WTC11 (cell line): ENCODE data around the gene CAMSAP1. TPM values are rescaled to one million over a fixed set of nuclear protein-coding genes. Genes with fewer than 3 reads are reported as not detected.

Source experiments
- ATAC-seq: fragments of 200-7000 bp; cut with Tn5 transposase; 2 replicates; pipeline ENCODE4 v1.10.0; 2021; ENCODE audit warnings: mild to moderate bottlenecking, moderate library complexity
- CTCF ChIA-PET: fragments of 300-600 bp; sonication (Branson Sonifier 250); formaldehyde crosslinking; loops from one replicate; lab custom pipeline; 2021; ENCODE audit warnings: antibody characterized with exemption; lab: Charles Lee
- POLR2A ChIA-PET: fragments of 350-600 bp; sonication (Branson Sonifier 250); formaldehyde crosslinking; loops from one replicate; lab custom pipeline; 2021; ENCODE audit warnings: antibody characterized with exemption; lab: Charles Lee
- DNase-seq: peaks from one replicate; pipeline ENCODE4 v3.0.0; 2021; ENCODE audit warnings: low spot score
- H3K27ac Mint-ChIP-seq: 2 replicates; pipeline ENCODE4 v1.8.0; 2021; ENCODE audit warnings: mixed read lengths
- H3K27me3 Mint-ChIP-seq: 2 replicates; pipeline ENCODE4 v1.8.0; 2021; ENCODE audit warnings: low read depth, mild to moderate bottlenecking, moderate library complexity, mixed read lengths
- H3K36me3 Mint-ChIP-seq: 2 replicates; pipeline ENCODE4 v1.8.0; 2021; ENCODE audit warnings: mixed read lengths
- H3K4me1 Mint-ChIP-seq: 2 replicates; pipeline ENCODE4 v1.8.0; 2022; ENCODE audit warnings: mixed read lengths
- H3K4me3 Mint-ChIP-seq: 2 replicates; pipeline ENCODE4 v1.8.0; 2021; ENCODE audit warnings: mild to moderate bottlenecking, moderate library complexity, mixed read lengths
- H3K9me3 Mint-ChIP-seq: 2 replicates; pipeline ENCODE4 v1.8.0; 2021; ENCODE audit warnings: mixed read lengths
- ARID4B ChIP-seq: sonication (generic); formaldehyde crosslinking; IDR thresholded peaks from 2 replicates; pipeline ENCODE4 v1.8.0; 2023; ENCODE audit warnings: missing genetic modification reagents, mild to moderate bottlenecking, borderline replicate concordance
- CTCF ChIP-seq: fragments of 200-600 bp; IDR thresholded peaks from 2 replicates; pipeline ENCODE4 v1.8.0; 2022; ENCODE audit warnings: antibody characterized with exemption
- E2F4 ChIP-seq: sonication (generic); formaldehyde crosslinking; IDR thresholded peaks from 2 replicates; pipeline ENCODE4 v1.8.1; 2022; ENCODE audit warnings: low read depth, mild to moderate bottlenecking, moderate library complexity, missing genetic modification reagents, borderline replicate concordance
- ESRRA ChIP-seq: sonication (generic); formaldehyde crosslinking; IDR thresholded peaks from 2 replicates; pipeline ENCODE4 v1.8.1; 2022; ENCODE audit warnings: mild to moderate bottlenecking, missing genetic modification reagents, borderline replicate concordance
- GABPB1 ChIP-seq: sonication (generic); formaldehyde crosslinking; IDR thresholded peaks from 2 replicates; pipeline ENCODE4 v1.8.1; 2023; ENCODE audit warnings: mild to moderate bottlenecking, missing genetic modification reagents
- GRHL2 ChIP-seq: fragments of 250-450 bp; sonication (Bioruptor Pico); IDR thresholded peaks from 2 replicates; pipeline ENCODE4 v1.8.0; 2022; ENCODE audit warnings: mild to moderate bottlenecking, moderate library complexity; ENCODE audit not compliant: insufficient replicate concordance, severe bottlenecking
- JAZF1 ChIP-seq: fragments of 250-450 bp; sonication (Bioruptor Pico); IDR thresholded peaks from 2 replicates; pipeline ENCODE4 v1.9.0; 2021; ENCODE audit warnings: moderate library complexity, mild to moderate bottlenecking, inconsistent platforms
- JUN ChIP-seq: sonication (generic); formaldehyde crosslinking; IDR thresholded peaks from 2 replicates; pipeline ENCODE4 v1.8.0; 2023; ENCODE audit warnings: mild to moderate bottlenecking, missing genetic modification reagents
- MAX ChIP-seq: sonication (generic); formaldehyde crosslinking; IDR thresholded peaks from 2 replicates; pipeline ENCODE4 v1.8.0; 2022; ENCODE audit warnings: mild to moderate bottlenecking, missing genetic modification reagents
- NR1H2 ChIP-seq: sonication (generic); formaldehyde crosslinking; IDR thresholded peaks from 2 replicates; pipeline ENCODE4 v1.9.0; 2021; ENCODE audit warnings: mild to moderate bottlenecking, moderate library complexity, missing genetic modification reagents
- RELA ChIP-seq: sonication (generic); formaldehyde crosslinking; IDR thresholded peaks from 2 replicates; pipeline ENCODE4 v1.8.1; 2022; ENCODE audit warnings: missing genetic modification reagents, mild to moderate bottlenecking, borderline replicate concordance
- RORB ChIP-seq: fragments of 250-450 bp; sonication (Bioruptor Pico); IDR thresholded peaks from 2 replicates; pipeline ENCODE4 v1.9.0; 2021; ENCODE audit warnings: mild to moderate bottlenecking
- TEAD1 ChIP-seq: sonication (generic); formaldehyde crosslinking; IDR thresholded peaks from 2 replicates; pipeline ENCODE4 v1.8.0; 2022; ENCODE audit warnings: mild to moderate bottlenecking, missing genetic modification reagents
- ZBTB21 ChIP-seq: sonication (generic); formaldehyde crosslinking; IDR thresholded peaks from 2 replicates; pipeline ENCODE4 v1.8.1; 2023; ENCODE audit warnings: mild to moderate bottlenecking, missing genetic modification reagents, borderline replicate concordance
- ZNF121 ChIP-seq: sonication (generic); formaldehyde crosslinking; IDR thresholded peaks from 2 replicates; pipeline ENCODE4 v1.8.0; 2023; ENCODE audit warnings: missing genetic modification reagents
- ZNF512 ChIP-seq: sonication (generic); formaldehyde crosslinking; IDR thresholded peaks from 2 replicates; pipeline ENCODE4 v1.8.1; 2022; ENCODE audit warnings: missing genetic modification reagents, borderline replicate concordance
- total RNA-seq: library from RNA; stranded (reverse); gene quantifications from 3 replicates; pipeline ENCODE4 v1.2.3, GENCODE V29; 2021

The CAMSAP1 gene
- total RNA-seq, 1 experiment from 2014 or later, result 40.5 TPM

GRCh38 chr9:135920256-135920930, 13.0 kb upstream of the CAMSAP1 start:
- ChIA-PET CTCF (interaction anchor here (0.6 kb wide), 1 partner anchor 13 kb away, joined by 7 read pairs; the partner anchor contains the start of gene CAMSAP1), POLR2A (no interaction called here)
- peaks cover 34% of the 10 kb centered on the region for H3K9me3 Mint-ChIP-seq
- no peak for DNase-seq
- ATAC-seq, result no peak
- no peak for TF ChIP-seq ARID4B (CRISPR knock-in tag)
- TF ChIP-seq GABPB1 (CRISPR knock-in tag), result no peak
- TF ChIP-seq E2F4 (CRISPR knock-in tag), result no peak
- no peak for TF ChIP-seq JAZF1 (CRISPR knock-in tag)
- no peak for TF ChIP-seq GRHL2 (CRISPR knock-in tag)
- no peak for TF ChIP-seq ESRRA (CRISPR knock-in tag)
- TF ChIP-seq RELA (CRISPR knock-in tag), result no peak
- no peak for TF ChIP-seq JUN (CRISPR knock-in tag)
- TF ChIP-seq RORB, result no peak
- no peak for TF ChIP-seq CTCF
- TF ChIP-seq MAX (CRISPR knock-in tag), result no peak
- no peak for TF ChIP-seq ZNF121 (CRISPR knock-in tag)
- no peak for TF ChIP-seq NR1H2 (CRISPR knock-in tag)
- TF ChIP-seq ZBTB21, result no peak
- no peak for TF ChIP-seq ZNF512 (CRISPR knock-in tag)
- no peak for TF ChIP-seq TEAD1 (CRISPR knock-in tag)
- peaks cover 48% of the 10 kb centered on the region for H3K36me3 Mint-ChIP-seq
- H3K27me3 Mint-ChIP-seq, result peaks cover 38% of the 10 kb centered on the region
- no peak overlapping the region for H3K27ac Mint-ChIP-seq
- H3K4me3 Mint-ChIP-seq, result no peak overlapping the region
- H3K4me1 Mint-ChIP-seq, result no peaks in the 10 kb centered on the region; the same call in 1 of the 2 replicates
